HCT116 (cell line): Measurements from ENCODE around the gene SUSD6. TPM values are rescaled to one million over a fixed set of nuclear protein-coding genes. Genes with fewer than 3 reads are reported as not detected.

Experiments used
- ATAC-seq: fragments of 200-7000 bp; cut with Tn5 transposase; 2 replicates; pipeline ENCODE4 v1.9.1; 2020; ENCODE audit warnings: mild to moderate bottlenecking, moderate library complexity
- BruUV-seq: library from RNA; stranded (reverse); fragments of 400-500 nt; replicated peaks from 2 replicates; lab custom pipeline; 2021; lab: Mats Ljungman, UMichigan
- CTCF ChIA-PET: fragments of 300-600 bp; sonication (Branson Sonifier 250); formaldehyde crosslinking; loops from one replicate; lab custom pipeline; 2021; ENCODE audit warnings: antibody characterized with exemption; lab: Charles Lee
- POLR2A ChIA-PET: fragments of 300-600, 350-600 bp; sonication (Branson Sonifier 250); formaldehyde crosslinking; loops from one replicate; lab custom pipeline; 2021; ENCODE audit warnings: antibody characterized with exemption; lab: Charles Lee
- RAD21 ChIA-PET, 2 experiments: fragments of 300-600 bp; sonication (Branson Sonifier 250); formaldehyde crosslinking; loops; one replicate each; lab custom pipeline; 2023; ENCODE audit warnings: low total read pairs in 2 of 2; ENCODE audit not compliant: uncharacterized antibody in 2 of 2, unreplicated experiment in 2 of 2, low non-redundant PET in 1 of 2; lab: Charles Lee
- DNase-seq: peaks from one replicate; pipeline ENCODE4 v3.0.0-alpha.2; 2010; ENCODE audit warnings: low read depth, low spot score
- H2AFZ ChIP-seq: fragments of 200-600 bp; shearing (Covaris generic), sonication (generic); 2 replicates; pipeline ENCODE4 v1.6.1; 2017; ENCODE audit warnings: low read depth, mixed run types, mixed read lengths, antibody characterized with exemption, low read length; ENCODE audit not compliant: poor library complexity, severe bottlenecking
- H3K27ac ChIP-seq: 2 replicates; pipeline ENCODE4 v1.5.1; 2012; ENCODE audit warnings: low read depth, low read length
- H3K27me3 ChIP-seq: fragments of 200-600 bp; sonication (generic); 2 replicates; pipeline ENCODE4 v1.6.1; 2016; ENCODE audit warnings: mixed run types, low read length, mixed read lengths; ENCODE audit not compliant: insufficient read depth
- H3K36me3 ChIP-seq, 2 experiments: fragments of 200-500 bp in 1 of 2; fragments of 200-600 bp in 1 of 2; sonication (Bioruptor generic) in 1 of 2; sonication (generic) in 1 of 2; 2 replicates each; pipeline versions ENCODE4 v1.5.1 to v1.6.1; 2014 to 2016; ENCODE audit warnings: low read length in 2 of 2, inconsistent platforms in 1 of 2, mixed read lengths in 1 of 2, mixed run types in 1 of 2; ENCODE audit not compliant: insufficient read depth in 2 of 2, control insufficient read depth in 1 of 2
- H3K4me1 ChIP-seq, 2 experiments: fragments of 200-600 bp in 1 of 2; sonication (generic) in 1 of 2; 2 replicates each; pipeline versions ENCODE4 v1.5.1 to v1.6.1; 2012 to 2017; ENCODE audit warnings: low read length in 2 of 2, inconsistent platforms in 1 of 2, mild to moderate bottlenecking in 1 of 2, mixed read lengths in 1 of 2, mixed run types in 1 of 2, moderate library complexity in 1 of 2; ENCODE audit not compliant: insufficient read depth in 2 of 2, control insufficient read depth in 1 of 2
- H3K4me2 ChIP-seq: fragments of 200-600 bp; sonication (generic); 2 replicates; pipeline ENCODE4 v1.6.1; 2017; ENCODE audit warnings: mixed run types, low read length, mixed read lengths
- H3K4me3 ChIP-seq, 2 experiments: fragments of 200-600 bp in 1 of 2; sonication (generic) in 1 of 2; replicated peaks in 1 of 2; 2 replicates each; pipeline ENCODE4 v1.5.1; 2011 to 2016; ENCODE audit warnings: low read length in 2 of 2, control low read depth in 1 of 2, low read depth in 1 of 2, mild to moderate bottlenecking in 1 of 2, mixed read lengths in 1 of 2, mixed run types in 1 of 2
- H3K79me2 ChIP-seq: fragments of 200-600 bp; sonication (generic); 2 replicates; pipeline ENCODE4 v1.6.1; 2017; ENCODE audit warnings: mild to moderate bottlenecking, mixed run types, low read length, moderate library complexity, mixed read lengths; ENCODE audit not compliant: insufficient read depth
- H3K9ac ChIP-seq: fragments of 200-600 bp; sonication (generic); 2 replicates; pipeline ENCODE4 v1.6.1; 2016; ENCODE audit warnings: low read length, mixed read lengths
- H3K9me2 ChIP-seq: fragments of 200-600 bp; sonication (generic), shearing (Covaris generic); 2 replicates; pipeline ENCODE4 v1.6.1; 2017; ENCODE audit warnings: mixed run types, mild to moderate bottlenecking, moderate library complexity; ENCODE audit not compliant: insufficient read depth
- H3K9me3 ChIP-seq, 2 experiments: fragments of 200-500 bp in 1 of 2; fragments of 200-600 bp in 1 of 2; sonication (Bioruptor generic) in 1 of 2; sonication (generic) in 1 of 2; 2 replicates each; pipeline ENCODE4 v1.6.1; 2014 to 2017; ENCODE audit warnings: low read length in 2 of 2, mixed read lengths in 2 of 2, inconsistent platforms in 1 of 2, low read depth in 1 of 2, mild to moderate bottlenecking in 1 of 2, mixed run types in 1 of 2, moderate library complexity in 1 of 2; ENCODE audit not compliant: control insufficient read depth in 1 of 2, insufficient read depth in 1 of 2
- H4K20me1 ChIP-seq: fragments of 200-600 bp; sonication (generic), shearing (Covaris generic); 2 replicates; pipeline ENCODE4 v1.6.1; 2017; ENCODE audit warnings: mixed run types, mild to moderate bottlenecking, moderate library complexity; ENCODE audit not compliant: insufficient read depth
- CEBPB ChIP-seq: IDR thresholded peaks from 2 replicates; pipeline ENCODE4 v1.6.1; 2012; ENCODE audit warnings: low read depth
- FOSL1 ChIP-seq: IDR thresholded peaks from 2 replicates; pipeline ENCODE4 v1.6.1; 2012; ENCODE audit warnings: low read depth
- JUND ChIP-seq: IDR thresholded peaks from 2 replicates; pipeline ENCODE4 v1.6.1; 2012
- SRF ChIP-seq: IDR thresholded peaks from 2 replicates; pipeline ENCODE4 v1.6.1; 2012; ENCODE audit warnings: low read depth
- TCF7L2 ChIP-seq: IDR thresholded peaks from 2 replicates; pipeline ENCODE4 v1.7.0; 2011; ENCODE audit warnings: borderline replicate concordance, inconsistent platforms; ENCODE audit not compliant: insufficient read depth, insufficient read length; ENCODE audit errors: extremely low read depth
- YY1 ChIP-seq: IDR thresholded peaks from 2 replicates; pipeline ENCODE4 v1.6.1; 2011; ENCODE audit warnings: low read length, low read depth, moderate library complexity, mild to moderate bottlenecking; ENCODE audit not compliant: insufficient replicate concordance; ENCODE audit errors: extremely low read depth
- intact Hi-C: fragments of 100-400 bp; cut with micrococcal nuclease; formaldehyde crosslinking; loops from 2 replicates; pipeline ENCODE4 v1.10.0; 2022
- total RNA-seq: library from RNA; stranded (reverse); gene quantifications from one replicate; pipeline ENCODE4 v1.2.1, GENCODE V29; 2021; ENCODE audit not compliant: unreplicated experiment

Gene SUSD6
- total RNA-seq, 1 experiment from 2014 or later = 6.4 TPM

DNA sequence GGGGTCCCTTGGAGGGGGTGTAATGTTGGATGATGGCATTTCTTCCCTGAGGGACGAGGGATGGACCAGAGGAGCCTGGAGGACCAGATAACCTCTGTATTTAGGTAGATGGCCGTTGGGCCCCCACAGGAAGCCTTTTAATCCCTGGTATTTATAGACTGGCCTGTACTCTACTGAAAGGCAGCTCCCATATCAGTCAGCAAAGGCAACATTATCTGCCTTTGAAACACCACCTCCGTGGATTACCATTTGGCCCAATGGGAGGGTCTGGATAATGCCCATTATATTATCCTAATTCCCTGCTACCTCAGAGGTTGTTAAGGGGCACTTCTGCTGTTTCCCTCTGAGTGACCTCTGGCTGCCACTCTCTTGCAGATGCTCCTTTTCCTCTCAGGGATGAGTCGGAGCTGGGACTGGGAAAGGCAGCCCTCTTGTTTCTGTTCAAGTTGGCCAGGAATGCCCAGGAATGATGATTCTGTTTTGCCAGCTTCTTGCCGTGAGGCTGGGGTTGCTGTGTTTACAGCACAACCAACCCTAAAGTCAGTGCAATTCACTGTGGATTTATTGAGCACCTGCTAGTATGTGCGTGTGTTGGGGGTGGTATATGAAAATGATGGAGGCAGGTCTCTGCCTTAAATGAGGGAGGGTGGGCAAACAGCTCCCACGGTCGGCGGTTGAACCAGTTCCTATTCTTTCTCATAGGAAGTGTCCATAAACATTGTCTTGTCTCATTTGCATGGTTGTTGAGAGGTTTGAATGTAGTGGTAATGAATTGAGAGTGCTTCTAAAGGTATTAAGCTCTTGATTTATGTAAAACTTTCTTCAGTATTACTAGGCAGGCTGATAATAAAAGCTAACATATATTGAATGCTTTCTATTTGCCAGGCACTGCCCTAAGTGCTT lies 18.1 kb downstream of the SUSD6 start:
- DNase-seq = no peak
- Histone ChIP-seq H3K79me2 (no peaks in the 10 kb centered on the region), H3K4me2 (no peak overlapping the region), H3K36me3 (no peaks in the 10 kb centered on the region), H3K9me3 (no peaks in the 10 kb centered on the region), H3K4me3 (no peak overlapping the region), H3K27me3 (no peaks in the 10 kb centered on the region), H3K9ac (no peak overlapping the region), H2AFZ (no peak overlapping the region), H3K27ac (no peak overlapping the region), H4K20me1 (no peaks in the 10 kb centered on the region), H3K4me1 (no peaks in the 10 kb centered on the region), H3K9me2 (no peaks in the 10 kb centered on the region)
- intact Hi-C loops = no loop called here
- RAD21 ChIA-PET = no interaction called here
- POLR2A ChIA-PET = no interaction called here
- no TSS peak for BruUV-seq
- TF ChIP-seq CEBPB = no peak
- TF ChIP-seq SRF = no peak
- no peak for TF ChIP-seq YY1
- no peak for TF ChIP-seq TCF7L2
- TF ChIP-seq, all 23 proteins: peak for 0
- no peak for ATAC-seq
- CTCF ChIA-PET = no interaction called here

- no peak for ATAC-seq
- no TSS peak for BruUV-seq
- Histone ChIP-seq H3K9me2 (no peaks in the 10 kb centered on the region), H3K79me2 (no peaks in the 10 kb centered on the region), H4K20me1 (no peaks in the 10 kb centered on the region), H3K4me1 (no peaks in the 10 kb centered on the region), H2AFZ (no peak overlapping the region), H3K36me3 (no peaks in the 10 kb centered on the region), H3K4me3 (no peak overlapping the region), H3K4me2 (no peak overlapping the region), H3K27me3 (no peaks in the 10 kb centered on the region), H3K9ac (no peak overlapping the region), H3K9me3 (no peaks in the 10 kb centered on the region), H3K27ac (no peak overlapping the region)
- ChIA-PET RAD21 (no interaction called here), POLR2A (no interaction called here), CTCF (no interaction called here)
- no peak for DNase-seq
- TF ChIP-seq SRF (no peak), FOSL1 (no peak), JUND (no peak)
- intact Hi-C loops = no loop called here
Measured at GRCh38 chr14:69630360-69630759, 19.0 kb downstream of the SUSD6 start.
